ENCODE measurements around the gene NR4A2. TPM values are rescaled to one million over a fixed set of nuclear protein-coding genes. Genes with fewer than 3 reads are reported as not detected.

The NR4A2 gene
- 2.5 and 7.2 TPM in 2 replicates for polyA plus RNA-seq

GRCh38 chr2:156332534-156333273, at the start of gene NR4A2:
Gene NR4A2, minus strand, starts transcription at chr2:156332721. Its CDS starts 2,535 bp downstream, at chr2:156330186.

Other genes with a start within 250 kb of the NR4A2 start
- gene GPD2, start 103.7 kb upstream of the NR4A2 start, polyA plus RNA-seq = 1.5 and 8.8 TPM in 2 replicates

Data from Purkinje cell (primary cell).